ENCODE data around the gene ZNF365.

Gene ZNF365

DNA sequence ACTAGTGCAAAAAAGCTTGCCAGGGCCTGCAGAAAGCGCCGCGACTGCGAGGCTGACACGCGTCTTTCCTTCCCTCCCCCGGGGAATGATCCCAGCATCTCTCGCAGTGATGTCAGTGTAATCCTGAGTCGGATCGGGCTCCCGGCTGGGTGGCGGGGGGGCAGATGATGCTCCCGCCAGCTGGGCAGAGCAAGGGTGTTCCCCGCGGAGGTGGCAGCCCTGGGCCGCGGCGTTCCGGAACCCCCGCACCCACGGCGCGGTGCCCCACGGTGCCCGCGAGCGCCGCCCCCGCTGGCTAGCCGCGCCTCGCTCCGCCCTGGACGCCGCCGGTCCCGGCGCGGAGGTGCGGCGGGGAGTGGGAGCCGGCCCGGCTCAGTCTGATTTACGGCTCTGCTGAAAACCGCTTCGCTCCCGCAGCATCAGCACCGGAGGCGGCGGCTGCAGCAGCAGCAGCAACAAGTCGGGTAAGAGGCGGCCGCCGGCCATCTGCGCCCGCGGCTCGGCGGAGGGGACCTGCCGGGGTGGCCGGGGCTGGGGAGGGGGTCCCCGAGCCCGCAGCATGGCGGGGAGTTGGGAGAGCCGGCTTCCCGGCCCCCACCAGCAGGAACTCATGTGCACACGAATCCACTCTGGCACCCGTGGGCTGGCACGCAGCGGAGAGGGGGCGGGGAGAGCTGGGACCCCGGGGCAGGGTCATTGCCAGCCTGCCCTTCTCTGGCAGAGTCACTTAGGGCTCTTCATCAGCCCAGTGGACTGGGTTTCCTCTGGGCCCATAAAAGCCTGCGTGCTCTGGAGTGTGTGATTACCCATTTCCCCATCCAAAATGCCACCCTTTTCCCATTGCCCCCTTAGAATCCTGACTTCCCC lies at the start of gene ZNF365:
ZNF365 (plus strand) TSS at position 375 of the 867 bp plus-strand sequence. CDS start 1,825 bp downstream, outside the sequence.
- TF ChIP-seq JUND (IDR thresholded peaks at IDR 0.05; ENCODE audit: low read depth) = no peak
- DNase-seq (ENCODE audit: low read depth in 1 of 2, low spot score in 1 of 2) = peak; percentile 42 to 43
- in situ Hi-C loops (cut with HindIII; ENCODE audit: low pct_unique_long_range_greater_than_20kb, low sequenced_read_pairs) = no loop called here

- TF ChIP-seq JUND (IDR thresholded peaks at IDR 0.05; ENCODE audit: low read depth) = no peak
- no peak for DNase-seq (ENCODE audit: low read depth in 1 of 2, low spot score in 1 of 2)
- in situ Hi-C loops (cut with HindIII; ENCODE audit: low pct_unique_long_range_greater_than_20kb, low sequenced_read_pairs) = no loop called here
Measured at GRCh38 chr10:62326176-62326575, 48.0 kb upstream of the ZNF365 start.

DNA sequence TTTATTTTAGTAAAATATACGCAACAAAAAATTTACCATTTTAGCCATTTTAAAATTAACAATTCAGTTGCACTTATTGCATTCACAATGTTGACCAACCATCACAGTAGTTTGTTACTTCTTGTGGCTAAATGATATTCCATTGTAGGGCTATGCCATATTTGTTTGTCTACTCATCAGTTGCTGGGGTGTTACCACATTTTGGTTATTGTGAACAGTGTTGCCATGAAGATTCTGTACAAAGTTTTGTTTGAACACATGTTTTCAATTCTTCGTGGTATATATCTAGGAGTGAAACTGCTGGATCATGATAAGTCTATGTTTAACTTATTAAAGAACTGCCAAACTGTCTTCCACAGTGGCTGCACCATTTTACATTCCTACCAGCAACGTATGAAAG lies 46.3 kb upstream of the ZNF365 start:
- no peak for DNase-seq (ENCODE audit: low read depth in 1 of 2, low spot score in 1 of 2)
- in situ Hi-C loops (cut with HindIII; ENCODE audit: low pct_unique_long_range_greater_than_20kb, low sequenced_read_pairs) = no loop called here

GRCh38 chr10:62330213-62330612 lies 44.0 kb upstream of the ZNF365 start:
- no peak for TF ChIP-seq JUND (IDR thresholded peaks at IDR 0.05; ENCODE audit: low read depth)
- DNase-seq (ENCODE audit: low read depth in 1 of 2, low spot score in 1 of 2) = no peak
- in situ Hi-C loops (cut with HindIII; ENCODE audit: low pct_unique_long_range_greater_than_20kb, low sequenced_read_pairs) = no loop called here

More for the DNA sequence above, 46.3 kb upstream of the ZNF365 start:
- no peak for TF ChIP-seq JUND (IDR thresholded peaks at IDR 0.05; ENCODE audit: low read depth)

- no peak for DNase-seq (ENCODE audit: low read depth in 1 of 2, low spot score in 1 of 2)
- TF ChIP-seq JUND (IDR thresholded peaks at IDR 0.05; ENCODE audit: low read depth) = no peak
- in situ Hi-C loops (cut with HindIII; ENCODE audit: low pct_unique_long_range_greater_than_20kb, low sequenced_read_pairs) = no loop called here
Measured at GRCh38 chr10:62332406-62332805, 41.8 kb upstream of the ZNF365 start.

DNA sequence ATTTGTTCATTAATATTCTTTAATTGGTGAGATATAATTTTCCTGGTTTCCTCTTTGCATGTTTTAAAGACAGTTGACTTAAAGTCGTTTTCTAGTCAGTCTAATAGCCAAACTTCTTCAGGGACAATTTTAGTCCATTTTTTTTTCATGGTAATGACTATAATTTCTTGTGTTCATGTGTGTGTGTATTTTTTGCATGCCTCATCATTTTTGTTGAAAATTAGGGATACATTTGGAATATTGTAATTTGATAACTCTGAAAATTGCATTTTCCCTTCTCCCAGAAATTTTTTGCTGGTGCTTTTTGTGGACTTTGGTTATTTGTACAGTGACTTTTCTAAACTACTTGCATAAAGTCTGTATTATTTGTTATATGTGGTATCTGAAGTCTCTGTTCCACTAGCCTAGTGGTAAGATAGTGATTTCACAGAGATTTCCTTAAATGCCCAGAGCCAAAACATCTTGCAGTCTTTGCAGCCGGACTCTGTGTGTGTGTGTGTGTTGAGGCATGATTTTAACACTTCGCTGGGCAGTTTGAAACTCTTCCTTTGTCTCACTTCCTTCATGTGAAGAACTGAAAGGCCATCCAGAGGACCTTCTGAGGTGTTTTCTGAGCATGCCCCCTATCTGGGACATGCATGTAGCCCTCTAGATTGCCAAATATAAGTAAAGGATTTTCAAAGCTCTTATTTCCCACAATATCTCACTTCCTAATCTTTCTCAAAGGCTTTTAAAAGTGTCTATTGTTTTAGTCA lies 40.9 kb upstream of the ZNF365 start:
- in situ Hi-C loops (cut with HindIII; ENCODE audit: low pct_unique_long_range_greater_than_20kb, low sequenced_read_pairs) = no loop called here
- DNase-seq (ENCODE audit: low read depth in 1 of 2, low spot score in 1 of 2) = no peak
- no peak for TF ChIP-seq JUND (IDR thresholded peaks at IDR 0.05; ENCODE audit: low read depth)

DNA sequence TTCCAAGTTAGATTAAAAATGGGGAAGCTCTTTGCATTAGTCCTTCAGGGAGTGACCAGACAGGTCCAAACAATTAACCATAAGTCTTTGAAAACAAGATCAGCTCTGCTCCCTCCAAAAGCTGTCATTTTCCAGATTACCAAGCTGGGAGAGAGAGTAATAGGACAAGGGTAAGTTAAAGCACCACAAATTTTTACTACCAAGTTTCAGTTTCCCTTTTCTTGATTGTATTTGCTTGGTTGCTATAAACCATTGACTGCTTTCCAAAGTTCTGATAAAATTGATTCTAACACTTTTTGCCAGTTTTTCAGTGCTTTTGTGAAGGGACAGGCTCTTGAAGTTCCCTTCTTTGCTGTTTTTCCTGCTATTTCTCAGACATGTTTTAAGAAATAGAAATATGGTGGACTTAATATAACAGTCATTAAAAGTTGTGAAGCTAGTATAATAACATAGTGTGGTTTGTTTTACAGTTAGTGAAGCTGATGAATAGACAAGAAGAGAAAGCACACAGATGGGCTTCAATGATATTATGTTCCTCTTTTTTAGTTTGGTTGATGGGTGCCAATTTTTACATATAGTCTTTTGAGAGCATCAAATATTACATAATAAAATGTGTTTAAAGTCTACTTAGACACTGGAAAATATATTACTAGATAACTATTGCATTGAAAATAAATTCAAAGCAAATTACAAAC lies 40.0 kb upstream of the ZNF365 start:
- in situ Hi-C loops (cut with HindIII; ENCODE audit: low pct_unique_long_range_greater_than_20kb, low sequenced_read_pairs) = no loop called here
- DNase-seq (ENCODE audit: low read depth in 1 of 2, low spot score in 1 of 2) = no peak
- TF ChIP-seq JUND (IDR thresholded peaks at IDR 0.05; ENCODE audit: low read depth) = no peak

DNA sequence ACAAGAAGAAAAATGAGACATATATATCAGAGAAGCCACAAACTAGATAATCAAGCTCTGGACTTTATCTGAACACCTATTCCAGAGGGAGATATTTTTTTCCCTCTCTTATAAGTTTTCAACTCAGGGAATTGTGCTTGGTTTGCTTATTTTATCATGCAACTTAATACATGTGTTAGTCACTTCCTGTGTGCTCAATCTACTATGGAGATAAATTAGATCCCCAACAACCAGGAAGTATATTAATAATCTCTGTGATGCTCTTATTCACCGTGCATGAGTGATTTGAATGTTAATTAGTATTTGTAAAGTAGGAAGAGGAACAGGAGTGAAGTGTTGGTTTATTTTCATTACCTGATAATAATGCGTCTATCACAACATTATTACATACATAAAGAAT lies 38.8 kb upstream of the ZNF365 start:
- DNase-seq (ENCODE audit: low read depth in 1 of 2, low spot score in 1 of 2) = no peak
- in situ Hi-C loops (cut with HindIII; ENCODE audit: low pct_unique_long_range_greater_than_20kb, low sequenced_read_pairs) = no loop called here
- TF ChIP-seq JUND (IDR thresholded peaks at IDR 0.05; ENCODE audit: low read depth) = no peak

GRCh38 chr10:62336404-62336803 lies 37.8 kb upstream of the ZNF365 start:
- no peak for TF ChIP-seq JUND (IDR thresholded peaks at IDR 0.05; ENCODE audit: low read depth)
- DNase-seq (ENCODE audit: low read depth in 1 of 2, low spot score in 1 of 2) = no peak
- in situ Hi-C loops (cut with HindIII; ENCODE audit: low pct_unique_long_range_greater_than_20kb, low sequenced_read_pairs) = no loop called here

DNA sequence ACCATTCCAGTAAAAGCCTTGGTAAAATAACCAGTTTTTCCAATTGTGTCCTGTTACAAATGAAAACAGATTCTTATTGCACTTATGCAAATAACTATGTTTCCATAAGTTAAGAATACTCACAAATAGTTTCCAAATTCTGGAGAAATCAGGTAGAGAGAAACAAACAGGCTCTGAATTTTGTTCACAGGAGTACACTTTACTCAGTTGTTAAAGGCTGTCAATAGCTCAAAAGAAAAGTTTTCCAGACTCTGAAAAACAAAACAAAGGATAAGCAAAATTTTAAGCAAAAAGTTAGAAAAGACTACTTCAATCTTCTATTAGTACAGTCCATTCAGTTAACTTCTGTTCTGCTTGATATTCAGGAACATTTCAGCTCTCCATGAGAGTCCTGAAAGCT lies 32.8 kb upstream of the ZNF365 start:
- peak in 1 of 2 experiments; percentile 29 for DNase-seq (ENCODE audit: low read depth in 1 of 2, low spot score in 1 of 2)
- no peak for TF ChIP-seq JUND (IDR thresholded peaks at IDR 0.05; ENCODE audit: low read depth)
- in situ Hi-C loops (cut with HindIII; ENCODE audit: low pct_unique_long_range_greater_than_20kb, low sequenced_read_pairs) = no loop called here

DNA sequence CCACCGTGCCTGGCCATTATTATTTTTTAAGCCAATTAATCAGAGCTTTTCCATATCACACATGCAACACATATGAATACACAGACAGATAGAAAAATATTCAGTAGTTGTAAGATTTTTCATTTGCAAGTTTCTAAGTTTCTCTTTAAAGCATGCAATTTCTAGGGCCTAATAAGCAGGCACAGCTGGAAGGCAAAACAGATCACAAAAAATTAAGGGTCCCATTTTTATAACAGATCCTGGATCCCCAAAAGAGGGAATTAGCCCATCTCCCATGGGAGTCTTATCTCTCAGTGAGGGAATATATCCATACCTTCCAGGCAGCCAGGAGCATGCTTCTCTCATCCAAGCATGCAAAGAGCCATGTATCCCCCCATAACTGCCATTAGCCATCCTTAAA lies 31.2 kb upstream of the ZNF365 start:
- in situ Hi-C loops (cut with HindIII; ENCODE audit: low pct_unique_long_range_greater_than_20kb, low sequenced_read_pairs) = no loop called here
- no peak for TF ChIP-seq JUND (IDR thresholded peaks at IDR 0.05; ENCODE audit: low read depth)
- DNase-seq (ENCODE audit: low read depth in 1 of 2, low spot score in 1 of 2) = no peak

DNA sequence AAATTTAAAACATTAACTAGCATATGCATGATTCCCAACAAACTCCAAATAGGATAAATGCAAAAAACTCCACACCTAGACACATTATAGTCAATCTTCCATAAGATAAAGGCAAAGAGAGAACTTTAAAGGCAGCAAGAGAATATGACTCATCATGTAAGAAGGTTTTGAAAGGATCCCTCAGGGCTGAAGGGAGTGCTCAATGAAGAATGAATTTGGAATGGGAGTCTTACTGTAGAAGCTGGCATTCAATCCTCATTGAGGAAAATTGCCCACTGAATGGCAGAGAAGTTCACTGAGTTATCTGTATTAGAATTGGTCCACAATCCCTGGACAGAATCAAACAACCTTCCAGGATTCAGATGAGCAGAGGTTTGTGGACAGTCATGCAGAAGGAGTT lies 26.1 kb upstream of the ZNF365 start:
- TF ChIP-seq JUND (IDR thresholded peaks at IDR 0.05; ENCODE audit: low read depth) = no peak
- DNase-seq (ENCODE audit: low read depth in 1 of 2, low spot score in 1 of 2) = no peak
- in situ Hi-C loops (cut with HindIII; ENCODE audit: low pct_unique_long_range_greater_than_20kb, low sequenced_read_pairs) = no loop called here

Data from T47D (cell line).